Limb (tissue), 2 donors: ENCODE measurements around the gene TOGARAM2.

Source experiments
- DNase-seq, 2 donors: peaks; one replicate each; pipeline ENCODE4 v3.0.0-alpha.2; 2016; ENCODE audit errors: extremely low spot score in 2 of 2

The TOGARAM2 gene

DNA sequence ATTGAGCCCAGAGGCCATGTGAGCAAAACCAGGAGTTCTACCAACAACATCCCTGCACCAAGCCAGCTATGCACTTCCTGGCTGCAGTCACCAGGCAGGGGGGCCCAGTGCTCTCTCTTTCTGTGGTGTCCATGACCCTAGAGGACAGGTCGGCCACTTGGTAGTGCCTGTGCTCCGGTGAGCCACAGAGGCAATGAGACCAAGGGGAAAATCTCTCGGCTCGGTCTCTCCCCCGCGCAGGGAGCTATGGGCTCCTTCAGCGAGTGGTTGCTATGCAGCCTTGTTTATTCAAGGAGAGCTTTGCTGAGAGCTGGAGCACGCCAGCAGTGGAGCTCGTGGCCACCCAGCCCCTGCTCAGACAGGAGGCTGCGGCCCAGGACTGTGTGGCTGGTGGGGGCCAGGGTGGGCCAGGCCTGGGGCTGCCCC is at the start of gene TOGARAM2:
TSS of gene TOGARAM2 (plus strand) at position 283 of the 426 bp plus-strand sequence. CDS start 13,537 bp downstream, outside the sequence.
- peak in 1 of 2 donors; percentile 43 for DNase-seq

DNA sequence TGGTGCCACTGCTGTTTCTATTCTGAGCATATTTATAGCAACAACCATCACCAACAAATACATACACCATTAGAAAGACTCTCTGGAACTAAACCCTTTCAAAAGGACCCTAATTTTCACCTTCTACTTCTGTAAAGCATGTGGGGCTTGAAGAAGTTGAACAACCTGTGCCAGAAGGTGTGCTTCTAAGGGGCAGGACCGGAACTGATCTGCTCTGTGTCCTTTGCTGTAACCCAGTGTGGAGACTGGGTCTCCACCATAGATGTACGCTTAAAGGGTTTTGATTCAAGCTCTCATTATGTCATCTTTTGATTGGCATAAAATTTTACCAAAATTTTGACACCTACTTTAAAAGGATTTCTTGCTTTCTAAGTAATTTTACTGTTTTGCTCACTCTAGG is 46.3 kb upstream of the TOGARAM2 start:
- DNase-seq, result no peak

DNA sequence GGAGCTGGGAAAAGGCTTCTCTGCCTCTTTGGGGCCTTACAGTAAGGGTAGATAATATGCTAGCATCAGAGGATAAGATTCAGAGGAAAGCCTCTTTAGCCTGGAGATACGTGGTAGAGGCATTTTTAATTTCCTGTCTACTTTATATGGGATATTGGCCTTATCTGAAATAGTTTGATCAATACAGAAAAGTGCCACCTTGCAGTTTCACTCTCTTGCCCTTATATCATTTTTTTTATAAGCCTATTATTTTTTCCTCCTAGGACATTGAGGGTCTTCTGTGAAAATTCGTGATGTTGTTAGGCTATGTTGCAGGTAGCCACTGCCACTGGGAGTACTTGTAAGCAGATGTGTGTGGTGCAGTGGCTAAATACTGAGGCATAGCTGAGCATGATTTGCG is 40.1 kb upstream of the TOGARAM2 start:
- no peak for DNase-seq

DNA sequence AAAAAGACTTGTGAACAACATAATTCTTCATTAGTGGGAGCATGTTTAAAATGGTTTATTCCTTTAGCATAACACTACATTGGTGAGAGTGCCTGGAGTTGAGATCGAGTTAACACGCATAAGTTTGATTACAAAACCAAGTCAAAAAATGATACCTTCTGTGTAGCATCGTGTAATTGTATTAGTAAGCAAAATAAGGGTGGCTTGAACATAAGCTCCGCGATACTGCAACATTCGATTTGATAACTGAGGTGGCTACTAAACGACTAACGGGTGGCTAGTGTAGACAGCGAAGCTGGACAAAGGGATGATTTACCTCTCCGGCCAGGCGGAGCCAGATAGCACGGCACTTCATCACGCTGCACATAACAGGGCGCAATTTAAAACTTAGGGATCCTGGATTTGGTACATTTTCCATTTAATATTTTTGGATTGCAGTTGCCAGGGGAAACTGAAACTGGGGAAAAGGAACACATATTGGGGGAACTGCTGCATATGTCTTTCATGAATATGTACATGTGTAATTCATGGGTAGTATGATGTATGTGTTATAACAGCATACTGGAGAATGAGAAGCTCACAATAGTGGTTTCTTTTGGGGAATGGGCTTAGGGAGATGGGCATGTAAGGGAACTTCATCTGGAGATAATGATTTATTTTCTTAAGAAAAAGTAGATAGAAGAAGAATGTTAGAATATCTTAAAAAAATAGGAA is 36.4 kb upstream of the TOGARAM2 start:
- no peak for DNase-seq

DNA sequence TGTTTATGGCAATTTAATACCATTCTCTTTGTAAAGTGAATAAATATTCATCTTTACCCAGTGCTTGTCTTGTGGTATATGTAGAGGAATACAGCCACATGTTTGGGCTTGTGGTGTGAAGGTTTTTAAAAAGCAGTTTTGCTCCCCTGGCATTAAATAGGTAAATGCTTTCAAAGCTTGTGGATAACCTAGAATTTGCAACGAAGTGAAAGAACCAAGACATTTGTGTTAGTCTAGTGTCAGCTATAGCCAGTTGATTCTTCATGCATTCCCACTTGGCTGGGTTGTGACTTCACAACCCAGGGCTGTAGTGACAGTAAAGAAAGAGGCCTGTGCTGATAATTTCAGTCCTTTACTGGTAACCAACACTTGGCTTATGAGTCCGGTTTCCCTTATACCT is 32.9 kb upstream of the TOGARAM2 start:
- no peak for DNase-seq

DNA sequence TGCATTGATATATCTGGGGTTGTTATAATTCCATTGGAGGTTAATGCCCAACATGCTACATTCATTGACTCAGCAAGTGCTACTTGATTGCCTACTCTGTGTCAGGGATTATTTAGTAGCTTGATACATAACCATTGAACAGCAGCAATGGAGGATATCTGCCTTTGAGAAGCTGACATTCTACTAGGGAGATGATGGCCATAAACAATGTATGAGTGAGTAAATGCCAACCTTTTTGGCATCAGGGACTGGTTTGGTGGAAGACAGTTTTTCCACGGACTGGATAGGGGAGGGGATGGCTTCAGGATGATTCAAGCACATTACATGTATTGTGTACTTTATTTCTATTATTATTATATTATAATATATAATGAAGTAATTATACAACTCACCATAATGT is 31.9 kb upstream of the TOGARAM2 start:
- DNase-seq, result no peak

DNA sequence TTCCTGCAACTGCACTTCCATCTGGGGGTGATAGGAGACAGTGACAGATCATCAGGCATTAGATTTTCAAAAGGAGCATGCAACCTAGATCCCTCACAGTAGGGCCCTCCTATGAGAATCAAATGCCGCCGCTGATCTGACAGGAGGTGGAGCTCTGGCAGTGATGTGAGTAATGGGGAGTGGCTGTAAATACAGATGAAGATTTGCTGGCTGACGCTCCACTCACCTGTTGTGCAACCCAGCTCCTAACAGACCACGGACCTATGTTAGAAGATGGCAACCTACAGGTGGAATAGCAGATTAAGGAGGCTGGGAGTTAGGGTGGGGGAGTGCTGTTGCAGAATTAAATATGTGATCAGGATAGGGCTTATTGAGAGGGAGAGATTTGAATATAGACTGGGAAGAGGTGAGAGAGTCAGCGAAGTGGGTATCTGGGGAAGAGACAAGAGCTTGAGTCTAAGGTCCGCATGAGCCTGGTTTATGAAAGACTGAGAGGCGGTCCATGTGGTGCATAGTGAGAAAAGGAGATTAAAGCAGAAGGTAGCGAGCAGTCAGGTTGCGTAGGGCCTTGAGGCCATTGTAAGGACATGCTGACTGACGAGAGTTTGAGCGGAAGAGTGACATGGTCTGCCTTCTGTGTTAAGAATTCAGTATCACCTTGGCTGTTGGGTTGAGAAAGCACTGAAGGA is 31.3 kb upstream of the TOGARAM2 start:
- no peak for DNase-seq

DNA sequence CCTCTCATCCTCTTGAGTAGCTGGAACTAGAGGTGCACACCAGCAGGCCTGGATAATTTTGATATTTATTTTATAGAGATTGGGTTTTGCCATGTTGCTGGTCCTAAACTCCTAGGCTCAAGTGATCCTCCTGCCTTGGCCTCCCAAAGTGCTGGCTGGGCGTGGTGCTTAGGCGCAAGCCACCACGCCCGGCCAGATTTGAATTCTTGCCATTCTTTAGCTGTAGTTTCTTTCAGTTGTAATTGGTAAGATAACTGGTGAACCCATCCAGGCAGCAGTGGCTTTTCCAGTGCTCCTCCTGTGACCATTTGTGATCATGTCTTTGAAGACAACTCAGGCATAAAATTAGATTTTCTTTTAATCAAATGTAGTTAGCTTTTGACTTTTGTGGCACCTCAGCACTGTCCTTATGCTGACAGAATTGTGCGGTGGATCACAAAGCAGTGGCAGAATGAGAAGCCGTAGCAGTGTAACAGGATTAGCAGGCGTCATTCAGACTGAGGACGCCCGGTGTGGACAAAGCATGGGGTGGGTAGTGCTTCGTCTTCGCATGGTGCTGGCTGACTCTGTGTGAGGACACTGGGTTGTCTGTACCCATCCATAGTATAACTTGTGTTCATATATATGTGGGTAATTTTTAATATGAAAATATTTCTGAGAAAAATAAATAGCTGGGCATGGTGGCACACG is 30.0 kb upstream of the TOGARAM2 start:
- DNase-seq, result no peak

DNA sequence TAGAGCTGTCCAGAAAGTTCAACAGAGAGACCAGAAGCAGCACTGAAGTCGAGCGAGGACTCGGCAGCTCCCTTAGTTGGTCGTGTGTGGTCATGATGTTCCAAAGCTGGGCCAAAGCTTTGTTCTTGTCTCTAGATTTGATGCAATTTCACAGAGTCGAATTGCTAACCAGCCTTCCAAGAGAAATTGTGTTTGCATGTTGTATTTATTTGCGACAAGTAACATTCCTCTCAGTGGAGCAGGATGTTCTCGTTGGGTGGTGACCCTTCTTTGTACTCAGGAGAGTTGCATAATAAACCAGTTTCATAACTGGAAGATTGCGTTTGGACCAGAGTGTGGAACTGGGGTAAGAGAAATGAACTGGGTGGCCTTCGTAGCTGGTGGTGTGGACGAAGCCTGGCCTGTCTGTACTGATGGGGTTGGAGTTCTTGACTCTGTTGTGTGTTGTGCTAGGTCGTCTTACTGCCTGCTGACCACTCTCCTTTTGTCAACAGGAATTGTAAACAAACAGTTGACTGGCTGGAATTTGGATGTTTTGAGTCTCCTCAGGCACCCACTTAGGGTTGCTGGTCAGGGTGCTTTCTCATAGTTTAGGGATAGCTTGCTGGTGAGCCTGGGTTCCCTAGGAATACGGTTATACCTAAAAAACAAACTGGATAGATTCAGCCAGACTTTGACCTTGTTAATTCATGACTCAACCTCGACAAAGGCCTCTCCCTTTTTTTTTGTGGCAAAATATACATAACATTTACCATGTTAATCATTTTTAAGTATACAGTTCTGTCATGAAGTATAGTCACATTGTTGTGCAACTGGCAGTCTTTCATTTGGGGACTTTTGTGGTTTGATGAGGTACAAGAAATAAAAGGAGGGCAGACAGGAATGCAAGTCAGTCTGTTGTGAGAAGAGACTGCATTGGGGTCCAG is 28.9 kb upstream of the TOGARAM2 start:
- no peak for DNase-seq

DNA sequence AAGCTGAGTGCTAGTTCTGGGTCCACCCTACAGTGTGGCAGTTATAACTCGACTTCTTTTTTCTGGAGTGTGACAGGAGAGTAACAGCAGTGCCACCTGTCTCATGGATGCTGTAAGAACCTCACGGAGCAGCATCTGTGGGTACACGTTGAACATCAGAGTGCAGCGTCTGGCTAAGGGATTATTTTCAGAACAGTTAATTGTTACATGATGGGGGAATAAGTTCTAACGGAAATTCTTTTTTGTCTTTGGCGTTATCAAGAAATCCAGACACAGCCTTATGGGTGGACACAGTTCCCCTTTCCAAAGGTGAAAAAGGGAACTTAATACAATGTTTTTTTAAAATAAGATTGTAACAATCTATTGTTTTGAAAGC is 28.3 kb upstream of the TOGARAM2 start:
- no peak for DNase-seq

DNA sequence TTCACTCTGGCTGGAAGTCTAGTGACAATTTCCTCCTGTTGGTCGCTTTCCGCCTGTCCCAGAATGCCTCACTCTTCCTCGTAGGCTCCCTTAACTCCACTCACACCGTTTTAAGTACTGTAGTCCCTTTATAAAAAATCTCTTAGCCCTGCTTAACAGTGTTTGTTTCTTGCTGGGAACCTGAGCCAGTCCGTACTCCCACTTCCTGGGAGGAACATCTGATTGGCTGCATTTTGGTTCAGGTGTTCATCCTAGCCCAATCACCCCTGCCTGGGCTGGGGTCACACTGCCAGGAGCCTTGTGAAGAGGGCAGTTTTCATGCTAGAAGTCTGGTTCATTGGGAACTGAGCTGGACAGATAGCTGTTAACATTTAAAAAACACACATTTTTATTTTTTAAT is 25.6 kb upstream of the TOGARAM2 start:
- DNase-seq, result no peak

DNA sequence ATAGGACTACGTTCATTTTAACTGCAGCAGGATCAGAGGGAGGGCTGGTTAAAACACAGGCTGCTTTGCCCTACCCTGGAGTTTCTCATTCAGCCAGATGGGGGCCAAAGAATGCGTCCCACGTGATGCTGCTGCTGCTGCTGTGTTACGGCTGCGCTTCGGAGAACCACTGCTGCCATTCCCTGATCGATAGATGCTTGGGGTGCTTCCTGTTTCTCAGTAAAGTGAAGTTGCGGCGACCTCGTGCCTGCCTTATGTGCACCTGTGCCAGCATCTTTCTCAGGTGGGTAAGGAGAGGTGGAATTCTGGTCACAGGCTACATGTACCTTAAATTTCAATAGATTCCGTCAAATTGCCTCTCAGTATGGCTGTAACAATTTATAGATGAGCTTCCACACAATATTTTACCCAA is 24.7 kb upstream of the TOGARAM2 start:
- DNase-seq, result peak in 1 of 2 donors; percentile 38

DNA sequence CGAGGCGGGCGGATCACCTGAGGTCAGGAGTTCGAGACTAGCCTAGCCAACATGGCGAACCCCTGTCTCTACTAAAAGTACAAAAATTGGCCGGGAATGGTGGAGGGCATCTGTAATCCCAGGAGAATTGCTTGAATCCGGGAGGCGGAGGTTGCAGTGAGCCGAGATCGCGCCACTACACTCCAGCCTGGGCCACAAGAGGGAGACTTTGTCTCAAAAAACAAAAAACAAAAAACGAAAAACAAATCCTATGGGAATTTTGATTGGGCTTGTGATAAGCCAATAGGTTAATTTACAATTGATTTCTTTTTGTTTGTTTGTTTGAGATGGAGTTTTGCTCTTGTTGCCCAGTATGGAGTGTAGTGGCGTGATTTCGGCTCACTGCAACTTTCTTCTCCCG is 24.2 kb upstream of the TOGARAM2 start:
- DNase-seq, result no peak

DNA sequence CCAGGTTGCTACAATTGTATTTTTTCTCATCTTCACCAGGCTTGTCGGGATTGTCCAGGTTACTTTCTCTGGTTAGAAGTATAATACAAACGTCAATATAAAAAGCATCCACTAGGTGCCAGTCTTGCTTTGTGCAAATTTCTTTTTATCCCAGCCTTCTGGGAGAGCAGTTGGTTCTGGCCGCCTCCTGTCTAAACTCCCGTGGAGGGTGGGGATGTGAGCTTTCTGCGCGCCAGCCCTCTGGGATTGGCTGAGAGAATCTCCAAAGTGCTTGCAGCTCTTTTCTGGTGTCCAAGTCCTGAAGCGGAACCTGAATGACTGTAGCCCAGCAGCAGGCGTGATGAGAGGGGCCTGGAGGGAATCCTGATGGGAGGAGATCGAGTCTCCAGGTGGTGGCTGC is 22.4 kb upstream of the TOGARAM2 start:
- peak; percentile 76 to 85 for DNase-seq

DNA sequence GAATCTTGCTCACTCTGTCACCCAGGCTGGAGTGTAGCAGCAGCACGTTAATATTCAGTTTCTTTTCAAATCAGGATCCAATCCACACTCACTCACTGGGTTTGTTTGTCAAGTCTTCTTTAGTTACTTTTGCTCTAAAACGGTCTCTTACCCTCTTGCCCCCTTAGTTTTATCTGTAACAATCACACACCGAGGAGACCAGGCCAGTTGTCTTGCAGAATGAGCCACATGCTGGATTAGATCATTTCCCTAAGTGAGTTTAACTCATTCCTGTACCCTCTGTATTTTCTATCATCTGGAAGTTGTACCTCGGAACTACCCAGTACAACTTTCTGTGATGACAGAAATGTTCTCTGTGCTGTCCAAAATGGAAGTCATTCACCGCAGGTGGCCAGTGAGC is 20.7 kb upstream of the TOGARAM2 start:
- no peak for DNase-seq

DNA sequence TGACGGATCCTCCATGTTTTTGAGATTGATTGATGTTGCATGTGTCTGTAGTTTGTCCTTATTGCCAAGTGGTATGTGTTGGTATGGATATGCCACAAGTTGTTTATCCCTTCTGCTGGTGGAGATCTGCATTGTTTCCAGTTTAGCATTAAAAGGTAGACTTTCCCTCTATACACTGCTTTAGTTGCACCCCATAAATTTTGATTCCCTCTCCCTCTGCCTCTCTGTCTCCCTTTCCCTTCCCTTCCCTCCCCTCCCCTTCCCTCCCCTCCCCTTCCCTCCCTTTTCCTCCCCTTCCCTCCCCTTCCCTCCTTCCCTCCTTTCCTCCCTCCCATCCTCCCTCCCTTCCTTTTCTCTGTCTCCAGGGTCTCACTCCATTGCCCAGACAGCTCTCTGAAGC is 18.6 kb upstream of the TOGARAM2 start:
- no peak for DNase-seq

DNA sequence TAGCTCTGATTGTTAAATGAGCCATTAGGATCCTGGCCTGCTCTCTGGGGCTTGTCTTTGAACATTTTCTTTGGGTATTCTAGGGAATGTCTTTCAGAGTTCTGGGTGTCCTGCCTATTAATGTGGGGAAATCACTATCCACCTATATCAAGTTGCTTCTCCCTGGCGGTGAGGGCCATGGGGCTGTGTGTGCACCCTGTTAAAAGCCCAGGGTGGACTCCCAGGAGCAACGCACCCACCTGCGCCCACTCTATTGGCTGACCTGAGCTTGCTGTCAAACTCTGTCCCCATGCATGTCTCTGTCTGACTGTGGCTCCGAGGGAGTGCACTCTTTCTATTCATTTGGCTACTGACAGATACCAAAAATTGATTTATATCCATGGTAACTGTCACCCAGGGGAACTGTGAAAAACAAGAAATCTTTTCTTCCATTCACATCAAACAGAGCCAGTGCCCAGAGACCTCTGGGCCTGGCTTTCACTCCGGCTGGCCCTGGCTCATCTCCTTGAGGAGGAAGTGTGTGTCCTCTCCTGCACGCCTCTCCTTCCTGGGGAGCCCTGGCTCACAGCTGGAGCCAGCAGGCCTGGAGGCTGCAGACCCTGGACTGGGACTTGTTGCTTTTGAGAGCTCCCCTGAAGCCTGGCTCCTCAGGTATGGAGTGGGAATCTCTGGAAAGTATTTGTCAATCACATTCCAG is 10.5 kb upstream of the TOGARAM2 start:
- DNase-seq, result no peak

DNA sequence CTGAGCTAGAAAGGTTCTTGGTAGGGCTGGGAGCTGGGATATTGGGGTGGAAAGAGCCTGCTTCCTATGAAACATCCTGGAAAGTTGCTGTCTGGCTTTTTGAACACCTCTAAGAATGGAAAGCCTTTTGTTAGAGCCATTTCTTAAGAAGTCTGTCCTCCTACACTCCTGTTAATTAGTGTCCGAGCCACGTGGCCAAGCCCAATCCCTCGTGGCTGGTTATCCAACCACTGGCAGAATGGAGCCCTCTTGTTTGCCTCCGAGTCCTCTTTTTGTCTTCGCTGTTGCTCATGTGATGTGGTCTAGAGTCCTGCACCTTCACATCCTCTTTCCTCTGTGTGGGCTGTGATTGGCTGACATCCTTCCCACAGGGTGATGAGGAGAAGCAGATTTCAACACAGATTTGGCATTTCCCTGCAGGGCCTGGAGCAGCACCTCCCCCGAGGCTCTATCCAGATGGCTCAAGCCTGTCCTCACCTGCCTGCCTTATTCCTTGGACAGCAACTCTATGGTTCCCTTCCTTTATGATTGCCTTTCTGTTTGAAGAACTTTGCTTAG is 8.2 kb upstream of the TOGARAM2 start:
- DNase-seq, result no peak

DNA sequence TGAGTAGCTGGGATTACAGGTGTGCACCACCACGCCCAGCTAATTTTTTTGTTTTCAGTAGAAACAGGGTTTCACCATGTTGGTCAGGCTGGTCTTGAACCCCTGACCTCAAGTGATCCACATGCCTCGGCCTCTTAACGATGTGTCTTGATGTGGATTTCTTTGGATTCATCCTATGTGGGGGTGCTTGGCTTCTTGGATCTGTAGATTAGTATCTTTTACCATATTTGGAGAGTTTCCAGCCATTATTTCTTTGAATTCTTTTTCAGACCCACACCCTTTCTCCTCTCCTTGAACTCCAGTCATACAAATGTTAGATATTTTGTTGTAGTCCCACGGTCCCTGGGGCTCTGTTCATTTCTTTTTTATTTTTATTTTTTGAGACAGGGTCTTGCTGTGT is 6.8 kb upstream of the TOGARAM2 start:
- DNase-seq, result no peak

DNA sequence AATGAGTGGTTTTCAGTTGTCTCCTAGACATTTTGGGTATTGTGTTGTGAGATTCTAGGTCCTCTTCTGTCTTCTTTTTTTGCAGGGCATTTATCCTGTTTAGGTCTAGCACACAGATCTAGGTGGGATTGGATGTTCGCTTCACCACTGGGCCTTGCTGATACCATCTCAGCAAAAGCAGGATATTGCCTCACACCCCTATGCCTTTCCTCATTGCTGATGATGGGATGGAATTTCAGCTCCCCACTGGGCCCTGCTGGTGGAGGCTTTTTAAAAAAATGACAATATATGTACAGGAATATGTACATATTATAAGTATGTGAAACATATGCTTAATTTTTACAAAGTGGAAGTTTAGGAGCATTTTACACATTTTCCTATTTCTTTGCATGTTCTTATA is 5.4 kb upstream of the TOGARAM2 start:
- no peak for DNase-seq

DNA sequence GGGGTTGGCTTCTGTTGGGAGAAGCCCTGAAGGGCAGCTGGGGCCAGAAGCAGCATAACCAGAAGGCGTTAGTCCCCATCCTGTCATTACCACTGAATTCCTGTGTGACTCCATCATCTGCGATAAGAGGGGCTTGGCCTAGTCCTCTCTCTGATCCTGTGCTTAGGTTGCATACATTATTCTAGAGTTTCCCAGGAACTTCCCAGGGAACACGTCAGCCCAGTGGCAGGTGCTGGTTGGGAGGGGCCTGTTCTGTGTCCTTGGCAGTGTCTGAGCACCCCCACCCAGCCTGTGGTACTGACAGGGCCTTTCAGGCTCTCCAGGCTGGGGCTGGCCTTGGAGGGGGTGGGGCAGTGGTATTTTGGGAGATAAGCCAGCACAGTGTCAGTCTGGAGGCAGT is 4.5 kb upstream of the TOGARAM2 start:
- no peak for DNase-seq
